GM23248 (cell line): ENCODE measurements around the gene APBA2.

ENCODE experiments used
- EZH2 ChIP-seq: fragments of 200-600 bp; sonication (generic); IDR thresholded peaks from 2 replicates; pipeline ENCODE4 v1.6.1; 2018; ENCODE audit warnings: antibody characterized with exemption, mild to moderate bottlenecking; ENCODE audit not compliant: insufficient read depth, poor library complexity, severe bottlenecking
- EZH2phosphoT487 ChIP-seq: fragments of 200-600 bp; sonication (generic); IDR thresholded peaks from 2 replicates; pipeline ENCODE4 v1.6.1; 2018; ENCODE audit warnings: antibody characterized with exemption, moderate library complexity, mild to moderate bottlenecking, low read depth; ENCODE audit not compliant: insufficient read depth

DNA sequence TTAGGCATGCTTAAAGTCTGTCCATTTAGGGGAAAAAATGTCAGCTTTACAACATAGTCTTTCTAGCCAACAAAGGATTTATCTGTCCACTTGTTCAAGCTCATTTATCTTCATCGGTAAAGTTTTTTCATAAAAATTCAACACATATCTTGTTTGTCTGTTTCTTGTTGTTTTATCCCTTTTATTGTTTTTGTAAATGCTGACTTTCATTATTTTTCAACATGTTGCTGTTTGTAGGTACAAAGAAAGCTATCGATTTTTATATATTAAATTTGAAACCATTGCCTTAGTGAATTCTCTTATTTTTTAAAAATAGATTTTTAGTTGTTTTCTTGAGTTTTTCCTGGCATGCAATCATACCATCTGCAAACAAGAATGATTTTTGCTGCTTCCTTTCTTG lies 198.1 kb downstream of the APBA2 start:
- TF ChIP-seq EZH2 = no peak
- TF ChIP-seq EZH2phosphoT487 = no peak
